NCI-H69 (cell line): ENCODE results near the gene SNX27.
"Not testable (repeated sequence)": the region's sequence is repeated elsewhere in the genome, so short reads cannot be mapped to it uniquely, and the experiment has no call there.

Experiments
- DNase-seq: peaks from one replicate; lab custom pipeline; 2025; lab: John Stamatoyannopoulos, UW

The SNX27 gene

DNA sequence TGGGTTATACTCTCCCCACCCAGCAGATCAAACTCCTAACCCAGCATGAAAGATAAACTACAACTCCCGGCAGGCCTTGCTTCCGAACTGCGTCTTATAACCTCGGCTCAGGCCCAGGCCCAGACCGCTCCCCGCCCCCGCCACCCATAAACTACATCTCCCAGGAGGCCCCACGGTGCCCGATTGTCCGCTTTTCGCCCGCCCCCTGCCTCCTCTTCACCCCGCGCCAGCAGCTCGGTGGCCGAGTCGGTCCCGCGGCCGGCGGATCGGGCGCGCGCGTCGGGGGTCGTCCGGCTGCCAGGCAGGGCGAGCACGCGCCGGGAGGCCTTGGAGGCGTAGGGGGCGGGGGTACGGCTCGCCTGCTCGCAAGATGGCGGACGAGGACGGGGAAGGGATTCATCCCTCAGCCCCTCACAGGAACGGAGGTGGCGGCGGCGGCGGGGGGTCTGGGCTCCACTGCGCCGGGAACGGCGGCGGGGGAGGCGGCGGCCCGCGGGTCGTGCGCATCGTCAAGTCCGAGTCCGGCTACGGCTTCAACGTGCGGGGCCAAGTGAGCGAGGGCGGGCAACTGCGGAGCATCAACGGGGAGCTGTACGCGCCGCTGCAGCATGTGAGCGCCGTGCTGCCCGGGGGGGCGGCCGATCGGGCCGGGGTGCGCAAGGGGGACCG, at the start of gene SNX27:
Gene SNX27 (plus strand): TSS at position 219 of the 669 bp plus-strand sequence. CDS start 152 bp downstream, at position 371.
- DNase-seq = peak; percentile 98

DNA sequence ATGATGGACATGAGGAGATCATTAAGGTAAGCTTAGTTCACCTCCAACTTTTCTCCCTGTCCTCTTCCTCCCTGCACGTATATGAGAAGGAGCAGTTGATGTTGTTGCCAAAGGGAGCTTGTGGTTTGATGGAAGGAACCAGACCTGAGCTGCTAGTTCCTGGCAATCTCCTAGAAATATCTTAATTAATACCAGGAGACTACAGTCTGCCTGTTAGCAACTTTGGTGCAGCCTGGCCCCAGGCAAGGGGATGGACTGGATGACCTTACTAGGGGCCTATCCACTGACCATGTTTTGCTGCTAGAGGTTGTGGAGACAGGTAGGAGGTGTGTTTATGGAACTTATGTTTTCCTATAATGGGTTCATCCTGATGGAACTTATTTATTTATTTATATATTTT, 49.2 kb upstream of the SNX27 start:
- no peak for DNase-seq

DNA sequence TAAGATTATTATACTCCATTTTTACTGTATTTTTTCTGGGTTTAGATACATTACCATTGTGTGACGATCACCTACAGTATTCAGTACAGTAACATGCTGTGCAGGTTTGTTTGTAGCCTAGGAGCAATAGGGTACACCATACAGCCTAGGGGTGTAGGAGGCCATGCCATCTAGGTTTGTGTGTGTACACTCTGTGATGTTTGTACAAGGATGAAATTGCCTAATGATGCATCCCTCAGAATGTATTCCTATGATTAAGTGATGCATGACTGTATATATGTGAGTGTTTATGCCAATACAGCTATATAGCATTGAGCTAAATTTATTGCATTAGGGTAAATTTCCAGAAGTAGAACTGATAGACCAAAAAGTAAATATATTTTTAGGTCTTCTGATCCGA, 48.5 kb upstream of the SNX27 start:
- DNase-seq = peak; percentile 72

DNA sequence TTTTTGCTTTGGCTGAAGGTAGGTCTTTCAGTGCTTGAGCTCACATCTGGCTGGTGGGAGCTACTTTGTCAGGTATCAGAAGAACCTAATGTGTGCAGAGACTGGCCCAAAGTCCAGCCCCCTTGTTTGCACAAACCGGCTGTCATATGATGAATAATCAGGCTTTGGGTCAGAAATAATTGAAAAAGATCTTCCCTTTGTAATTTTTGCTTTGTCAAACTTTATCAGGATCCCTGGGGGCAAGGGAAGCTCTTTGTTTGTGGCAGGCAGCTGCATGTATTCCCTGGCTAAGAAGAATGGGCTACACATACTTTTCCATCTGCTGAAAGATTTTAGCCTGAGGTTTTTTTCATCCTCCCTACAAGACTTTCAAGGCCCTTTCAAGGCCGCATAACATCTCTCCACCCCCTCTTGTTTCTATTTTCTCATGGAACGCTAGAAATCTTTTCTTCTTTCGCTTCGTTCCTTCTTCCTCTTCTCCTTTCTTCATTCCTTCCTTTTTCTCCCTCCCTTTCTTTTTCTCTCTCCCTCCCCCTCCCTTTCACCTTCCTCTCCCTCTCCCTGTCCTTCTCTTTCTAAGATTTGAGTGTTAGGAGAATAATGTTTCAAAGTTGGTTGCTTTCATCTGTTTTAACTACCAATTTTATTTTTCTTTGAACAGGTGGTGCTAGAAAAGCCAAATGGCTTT, 46.2 kb upstream of the SNX27 start:
- DNase-seq = peak; percentile 83

DNA sequence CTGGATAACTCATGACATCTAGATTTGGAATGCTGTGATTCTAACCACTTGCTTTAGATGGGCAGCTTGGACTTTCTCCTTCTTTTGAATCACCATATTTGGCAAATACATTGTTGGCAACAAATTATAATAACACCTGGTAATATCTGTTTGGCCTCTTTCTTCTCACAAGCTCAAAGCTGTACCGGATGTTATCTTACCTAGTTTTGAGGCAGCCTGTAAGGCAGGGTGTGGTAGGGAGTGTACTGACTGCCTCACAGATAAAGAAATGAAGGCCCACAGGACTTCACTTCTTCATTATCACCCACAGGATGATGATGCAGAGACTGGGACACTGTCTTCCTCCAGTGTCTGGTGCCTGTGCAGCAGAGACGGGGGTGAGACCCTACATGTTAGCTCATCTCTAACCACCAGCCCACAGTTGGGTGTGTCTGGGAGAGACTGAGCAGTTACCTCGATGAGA, 43.2 kb upstream of the SNX27 start:
- no peak for DNase-seq

DNA sequence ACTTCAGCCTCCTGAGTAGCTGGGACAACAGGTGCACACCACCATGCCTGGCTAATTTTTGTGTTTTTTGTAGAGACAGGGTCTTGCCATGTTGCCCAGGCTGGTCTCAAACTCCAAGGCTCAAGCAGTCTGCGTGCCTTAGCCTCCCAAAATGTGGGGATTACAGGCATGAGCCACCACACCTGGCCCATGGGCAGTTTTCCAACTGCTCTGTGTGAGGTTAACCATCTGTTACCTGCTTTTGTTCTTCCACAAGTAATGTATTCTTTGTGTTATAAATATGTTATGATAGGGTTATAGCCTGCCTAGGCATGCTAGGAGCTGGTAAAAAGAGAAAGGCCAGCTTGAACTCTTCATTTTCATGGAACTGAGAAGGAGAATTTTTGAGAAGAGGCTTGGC, 41.0 kb upstream of the SNX27 start:
- DNase-seq = peak; percentile 97

DNA sequence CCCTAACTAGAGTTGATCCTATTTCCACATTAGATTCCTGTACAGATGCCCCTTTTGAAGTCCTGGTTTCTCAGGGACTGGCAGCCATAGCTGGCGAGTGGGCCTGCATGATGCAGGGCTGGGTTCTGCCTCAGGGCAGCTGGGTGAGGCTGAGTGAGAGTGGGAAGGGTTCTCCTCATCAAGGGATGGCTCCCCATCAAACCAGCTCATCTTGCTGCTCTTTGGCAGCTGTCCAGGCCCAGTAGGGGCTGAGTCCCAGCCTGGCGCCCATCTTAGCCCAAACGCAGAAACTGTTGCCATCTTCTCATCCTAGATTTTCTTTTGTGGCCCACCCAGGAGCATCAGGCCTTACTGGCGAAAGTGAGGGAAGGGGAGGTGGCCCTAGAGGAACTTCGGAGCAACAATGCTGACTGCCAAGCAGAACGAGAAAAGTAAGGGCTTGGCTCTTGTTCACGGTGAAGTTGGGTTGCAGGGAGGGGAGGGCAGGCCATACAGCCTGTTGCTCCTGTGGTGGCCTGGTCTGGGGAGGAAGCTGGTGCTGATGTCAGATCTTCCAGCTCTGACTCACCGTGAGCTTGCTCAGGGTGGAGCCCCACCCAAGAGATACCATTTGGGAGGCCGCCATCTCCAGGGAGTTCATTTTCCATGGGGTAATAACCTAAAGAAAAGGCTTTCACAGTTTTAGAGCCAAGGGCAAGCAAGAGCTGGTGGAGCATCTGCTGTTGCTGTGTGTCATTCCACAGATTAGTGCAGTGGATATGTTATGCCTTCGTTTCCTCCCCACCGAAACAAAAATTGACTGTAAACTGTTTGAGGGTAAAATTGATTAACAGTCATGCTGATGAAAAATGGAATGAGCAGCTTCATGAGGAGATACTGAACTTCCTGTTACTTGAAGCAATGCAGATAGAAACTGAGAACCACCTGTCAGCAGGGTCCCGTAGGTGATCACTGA, 37.0 kb upstream of the SNX27 start:
- DNase-seq = no peak

DNA sequence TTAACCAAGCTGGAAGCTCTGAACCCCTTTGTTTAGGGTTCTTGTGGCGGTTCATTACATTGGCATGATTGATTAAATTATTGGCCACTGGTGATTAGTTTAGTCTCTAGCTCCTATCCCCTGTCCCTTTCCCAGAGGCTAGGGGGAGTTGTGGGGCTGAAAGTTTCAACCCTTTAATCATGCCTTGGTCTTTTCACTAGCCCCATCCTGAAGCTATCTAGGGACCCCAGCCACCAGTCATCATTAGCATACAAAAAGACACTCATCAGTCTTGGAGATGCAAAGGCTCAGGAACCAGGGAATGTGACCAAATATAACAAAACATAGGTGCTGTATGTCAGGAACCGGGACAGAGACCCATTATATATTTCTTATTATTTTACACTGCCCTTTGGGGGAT, 34.7 kb upstream of the SNX27 start:
- DNase-seq = no peak

DNA sequence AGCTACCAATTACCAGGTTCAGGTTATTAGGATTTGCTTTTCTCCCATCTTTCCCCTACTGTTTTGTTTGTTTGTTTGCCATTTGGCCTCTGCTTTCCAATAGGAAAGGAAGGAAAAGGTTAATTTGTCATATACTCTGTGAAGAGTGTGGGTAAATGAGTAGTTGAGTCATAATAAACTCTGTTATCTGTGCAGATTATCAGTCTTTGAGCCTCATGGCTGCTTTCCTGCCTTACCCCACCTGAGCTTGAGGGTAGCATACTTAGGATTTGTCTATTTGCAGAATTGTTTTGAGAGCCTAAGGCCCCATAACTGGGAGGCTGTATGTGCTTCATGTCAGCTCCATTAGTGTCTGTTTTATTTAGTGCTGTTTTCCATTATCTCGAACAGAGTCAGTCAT, 32.9 kb upstream of the SNX27 start:
- DNase-seq = no peak

DNA sequence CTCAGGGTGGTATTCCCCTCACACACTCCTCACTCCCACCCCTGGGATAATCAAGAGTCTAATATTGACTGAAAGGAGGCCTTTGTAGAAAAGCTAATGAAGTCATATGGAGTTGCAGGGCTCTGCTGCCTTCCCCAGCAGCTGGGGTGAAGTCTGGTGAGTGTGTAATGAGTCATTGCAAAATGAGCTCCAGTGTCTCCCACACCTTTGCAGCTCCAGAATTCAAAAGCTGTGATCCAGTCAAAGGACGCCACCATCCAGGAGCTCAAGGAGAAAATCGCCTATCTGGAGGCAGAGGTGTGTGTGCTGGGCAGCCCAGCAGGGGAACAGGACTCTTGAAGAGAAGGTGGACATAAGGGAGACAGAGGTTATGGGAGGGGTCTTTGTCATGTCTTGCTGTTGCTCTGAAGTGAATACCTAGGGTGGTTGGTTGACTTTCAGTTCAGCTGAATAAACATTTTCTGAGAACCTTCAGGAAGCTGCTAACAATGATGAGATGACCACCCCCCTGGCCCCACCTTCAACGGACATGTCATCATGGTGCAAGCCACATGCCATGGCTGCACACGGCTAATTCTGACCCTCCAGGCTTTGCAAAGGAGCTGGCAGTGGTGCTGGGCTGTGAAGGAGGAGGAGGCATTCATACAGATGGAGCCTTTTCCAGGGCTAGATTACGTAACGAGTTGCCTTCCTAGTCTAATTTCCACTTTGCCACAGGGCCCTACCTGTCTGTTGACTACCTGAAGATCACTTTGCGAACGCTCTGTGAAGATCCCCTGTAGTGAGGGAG, 32.2 kb upstream of the SNX27 start:
- DNase-seq = no peak

DNA sequence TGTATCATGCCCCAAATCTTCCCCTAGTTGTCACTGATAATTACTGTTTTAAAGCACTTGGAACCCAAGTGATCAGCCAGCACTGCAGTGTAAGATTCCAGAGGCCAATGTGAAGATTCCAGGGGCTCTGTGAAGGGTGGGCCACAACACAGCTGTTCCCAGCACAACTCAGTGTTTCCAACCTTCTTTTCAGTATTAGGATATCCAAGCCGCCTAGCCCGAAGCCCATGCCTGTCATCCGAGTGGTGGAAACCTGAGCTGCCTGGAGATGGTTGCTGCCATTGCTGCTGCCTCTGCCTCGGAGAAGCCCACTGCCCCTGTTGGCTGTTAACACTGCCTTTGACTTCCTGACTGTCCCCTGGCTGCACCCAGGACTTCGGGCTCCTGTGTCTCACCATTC, 30.4 kb upstream of the SNX27 start:
- DNase-seq = no peak

DNA sequence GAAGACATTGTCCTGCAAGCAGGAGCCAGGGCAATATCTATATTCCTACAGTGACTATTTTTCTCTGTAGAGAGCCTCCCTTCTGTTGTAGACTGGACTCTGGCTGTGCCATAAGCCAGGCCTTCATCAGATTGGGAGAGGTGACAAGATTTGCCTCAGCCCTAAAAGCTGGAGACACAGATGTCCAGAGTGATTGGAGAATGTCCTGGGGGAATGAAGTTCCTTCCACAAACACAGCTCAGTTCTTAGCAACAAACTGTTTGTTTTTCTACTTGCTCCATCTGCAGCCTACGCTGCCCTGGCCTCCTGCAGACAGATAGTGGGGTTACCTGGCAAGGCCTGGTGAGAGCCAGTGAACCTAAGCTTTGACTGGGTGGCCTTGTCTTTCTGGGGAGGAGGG, 29.9 kb upstream of the SNX27 start:
- DNase-seq = peak; percentile 81

DNA sequence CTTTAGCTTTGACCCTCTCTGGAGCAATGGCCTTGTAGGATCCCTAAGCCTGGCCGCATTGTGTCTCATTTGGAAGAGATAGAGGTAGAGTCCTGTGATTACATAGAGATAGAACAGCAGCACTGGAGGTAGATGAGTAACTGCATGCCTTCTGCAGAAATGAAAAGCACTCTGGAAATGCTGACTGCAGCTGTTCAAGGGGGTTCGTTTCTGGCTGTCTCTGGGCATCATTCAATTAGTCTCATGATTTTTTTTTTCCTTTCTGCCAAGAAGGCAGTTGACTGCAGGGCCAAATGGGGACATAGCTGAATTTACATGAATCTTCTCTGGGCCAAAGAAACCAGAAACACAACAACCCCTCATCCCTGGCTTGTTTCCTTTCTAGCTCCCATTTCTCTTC, 28.1 kb upstream of the SNX27 start:
- DNase-seq = no peak

DNA sequence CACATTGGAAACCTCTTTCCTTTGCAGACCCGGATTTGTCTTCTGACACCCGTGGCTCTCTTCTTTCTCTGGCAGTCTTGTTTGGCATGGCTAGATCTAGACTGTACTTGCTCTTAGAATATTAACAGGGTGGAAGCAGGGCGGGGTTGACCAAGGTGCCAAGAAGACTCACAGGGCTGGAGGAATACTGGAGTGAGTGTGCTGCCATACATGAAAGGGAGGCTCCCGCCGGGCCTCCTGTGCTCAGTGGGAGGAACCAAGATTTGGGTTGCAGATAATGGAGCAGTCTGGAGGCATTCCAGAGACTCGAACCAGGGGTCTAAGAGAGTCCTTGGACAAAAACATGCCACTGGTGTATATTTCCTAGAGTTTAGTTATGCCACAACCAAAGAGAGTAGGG, 27.6 kb upstream of the SNX27 start:
- DNase-seq = no peak

DNA sequence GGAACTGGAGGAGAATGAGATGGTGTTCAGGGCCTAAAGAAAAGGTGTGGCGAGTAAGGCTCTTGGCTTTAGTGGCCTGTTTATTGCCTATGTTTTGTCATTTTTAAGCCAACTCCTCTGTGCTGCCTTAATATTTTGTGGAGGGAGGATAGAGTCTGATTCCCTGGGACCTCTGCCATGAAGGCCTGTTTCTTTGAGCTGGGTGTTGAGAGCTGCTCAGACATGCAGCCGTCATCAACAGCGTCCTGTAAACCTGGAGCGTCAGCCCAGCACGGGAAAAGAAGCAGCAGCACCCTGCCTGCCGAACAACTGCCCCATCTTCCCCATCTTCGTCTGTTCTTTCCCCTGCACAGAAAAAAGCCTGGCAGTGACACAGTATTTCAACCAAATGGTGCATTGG, 27.1 kb upstream of the SNX27 start:
- DNase-seq = no peak

DNA sequence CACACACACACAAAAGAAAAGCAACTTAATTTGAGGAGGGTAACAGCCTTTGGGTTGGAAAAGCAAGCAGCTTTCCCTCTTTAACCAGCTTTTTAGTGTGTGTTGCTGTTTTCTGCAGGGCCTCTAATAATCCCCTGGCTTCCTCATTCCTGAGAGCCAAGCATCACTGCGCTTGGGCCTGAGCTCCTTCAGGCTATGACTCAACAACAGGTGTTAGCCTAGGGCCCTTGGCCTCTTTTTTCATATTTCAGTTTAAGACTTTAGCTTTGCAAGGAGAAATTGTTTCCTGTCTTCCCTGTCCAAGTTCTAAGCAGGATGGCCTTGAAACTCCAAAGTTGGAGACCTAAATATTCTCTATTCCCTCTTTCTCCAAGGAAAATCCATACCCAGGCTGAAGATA, 26.2 kb upstream of the SNX27 start:
- no peak for DNase-seq

DNA sequence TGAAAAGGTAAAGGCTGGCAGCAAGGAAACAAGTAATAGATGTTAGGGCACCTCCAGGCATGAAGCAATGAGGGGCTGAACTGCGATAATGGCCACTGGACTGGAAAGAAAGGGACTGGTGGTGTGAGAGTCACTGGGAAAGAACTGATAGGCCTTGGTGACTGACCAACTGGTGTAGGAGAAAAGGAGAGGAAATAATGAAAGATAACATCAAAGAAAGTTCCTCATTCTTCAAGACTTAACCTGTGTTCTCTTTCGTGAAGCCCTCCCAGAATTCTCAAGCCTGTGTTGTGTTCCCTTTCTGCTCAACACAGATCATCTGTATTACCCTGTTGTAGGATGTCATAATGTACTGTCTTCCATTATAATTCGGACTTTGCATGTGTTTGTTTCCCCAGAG, 20.9 kb upstream of the SNX27 start:
- DNase-seq = no peak

DNA sequence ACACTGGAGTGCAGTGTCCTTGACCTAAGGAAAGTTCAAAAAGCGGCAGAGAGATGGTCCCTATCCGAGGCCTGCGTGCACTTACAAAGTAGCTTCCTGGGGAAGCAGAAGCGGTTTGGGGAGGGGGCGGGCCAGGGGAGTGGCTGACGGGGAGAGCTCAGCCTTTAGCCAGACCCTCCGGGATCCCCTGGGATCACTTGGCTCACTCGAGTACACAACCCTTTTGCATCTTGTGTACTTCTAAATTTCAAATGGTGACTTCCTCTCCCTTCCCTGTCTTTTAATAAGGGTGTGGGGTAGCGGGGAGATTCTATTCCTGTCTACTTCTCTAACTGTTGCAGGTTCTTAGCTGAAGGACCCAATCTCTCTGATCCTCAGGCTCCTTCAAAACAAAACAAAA, 18.1 kb upstream of the SNX27 start:
- DNase-seq = peak; percentile 70

DNA sequence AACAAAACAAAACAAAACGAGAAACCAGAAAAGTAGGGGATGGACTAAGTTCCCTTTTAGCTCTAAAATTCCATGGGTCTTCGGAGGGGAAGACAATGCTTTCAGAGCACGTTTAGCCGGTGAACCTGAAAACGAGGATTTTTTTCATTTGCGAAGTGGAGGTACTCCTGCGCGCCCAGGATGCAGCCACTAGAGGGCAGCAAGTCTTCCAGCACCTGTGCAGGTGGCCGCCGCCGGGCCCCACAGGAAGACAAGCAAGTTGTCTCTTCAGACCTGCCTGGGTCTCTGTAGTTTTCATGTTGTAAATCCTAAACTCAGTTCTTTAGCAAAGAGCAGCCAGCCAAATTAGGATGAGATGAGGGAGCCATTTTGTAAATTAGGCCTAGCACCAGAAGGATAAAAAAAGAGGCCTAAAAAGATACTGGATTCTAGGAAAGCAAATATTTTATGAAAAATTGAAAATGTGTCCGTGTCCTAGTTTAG, 17.7 kb upstream of the SNX27 start:
- peak; percentile 92 for DNase-seq

DNA sequence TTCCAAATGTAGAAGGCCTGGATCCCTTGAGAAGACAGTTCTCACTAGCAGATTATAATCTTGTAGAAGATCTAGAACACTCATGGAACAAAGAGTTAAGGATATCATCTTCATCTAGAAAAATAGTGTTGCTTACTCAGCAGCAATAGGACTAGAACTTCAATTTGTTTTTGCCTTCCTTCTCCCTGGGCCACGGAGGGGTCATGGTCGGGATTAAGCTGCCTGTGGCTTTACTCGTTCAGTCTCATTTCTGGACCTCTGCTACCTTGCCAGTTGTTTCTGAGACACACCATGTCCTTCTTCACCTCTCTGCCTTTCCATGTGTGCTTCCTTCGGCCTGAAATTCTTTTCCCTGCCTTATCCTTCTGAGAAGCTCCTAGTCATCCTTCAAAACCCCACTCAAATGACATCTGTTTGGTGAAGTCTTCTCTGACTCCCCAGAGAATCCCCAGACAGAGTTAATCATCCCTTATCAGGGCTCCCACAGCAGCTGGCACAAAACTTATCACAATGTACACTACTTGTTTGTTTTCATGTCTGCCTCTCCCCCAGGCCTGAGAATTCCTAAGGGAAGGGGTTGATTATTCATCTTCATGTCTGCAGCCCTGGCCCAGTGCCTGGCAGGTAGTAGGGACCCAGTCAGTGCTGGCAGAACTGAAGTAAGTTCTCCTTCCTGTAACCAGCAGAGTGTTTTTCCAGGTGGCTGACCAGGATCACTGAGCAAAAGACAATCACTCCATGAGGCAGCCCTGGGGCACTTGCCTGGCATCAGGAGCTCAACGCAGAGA, 15.5 kb upstream of the SNX27 start:
- DNase-seq = peak; percentile 89

DNA sequence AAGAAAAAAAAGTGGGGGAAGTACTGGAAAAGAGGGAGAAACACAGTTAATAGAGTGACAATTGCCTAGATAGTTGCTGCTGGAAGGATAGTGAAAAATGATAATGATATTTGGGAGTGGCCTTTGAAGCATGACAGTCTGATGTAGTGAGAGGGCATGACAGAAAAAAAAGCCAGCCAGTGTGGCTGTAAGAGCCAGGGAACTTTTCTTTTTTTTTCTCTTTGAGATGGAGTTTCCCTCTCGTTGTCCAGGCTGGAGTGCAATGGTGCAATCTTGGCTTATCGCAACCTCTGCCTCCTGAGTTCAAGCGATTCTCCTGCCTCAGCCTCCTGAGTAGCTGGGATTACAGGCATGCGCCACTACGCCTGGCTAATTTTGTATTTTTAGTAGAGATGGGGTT, 9.3 kb upstream of the SNX27 start:
- DNase-seq = not testable (repeated sequence)
